Measurements from ENCODE around the gene STX3. TPM values are rescaled to one million over a fixed set of nuclear protein-coding genes. Genes with fewer than 3 reads are reported as not detected.

STX3 gene
- total and polyA plus RNA-seq, 2 of the 13 experiments (the other 11 are each of a cell fraction or from before 2014, with no cell fraction given), result 16.5 to 24.0 TPM

- intact Hi-C loops (cut with micrococcal nuclease; ENCODE audit: unreplicated experiment) (no loop called here), in situ Hi-C loops (cut with HindIII; ENCODE audit: extremely low pct_ligation_motif_present, low pct_unique_long_range_greater_than_20kb) (no loop called here)
- no peak overlapping the region for H3K9ac ChIP-seq (ENCODE audit: insufficient read depth, low read depth, low read length)
- no peak for DNase-seq (ENCODE audit: low spot score)
- H3K4me2 ChIP-seq (ENCODE audit: low read depth, low read length), result no peak overlapping the region
- no peaks in the 10 kb centered on the region for H3K36me3 ChIP-seq (replicated peaks in 1 of 2; ENCODE audit: control insufficient read depth in 1 of 2, insufficient read depth in 2 of 2, low read length in 2 of 2)
- CTCF ChIA-PET (ENCODE audit: low intra/inter-chr PET ratio, low total read pairs), result no interaction called here
- no peak overlapping the region for H3K4me3 ChIP-seq (replicated peaks in 1 of 3; ENCODE audit: insufficient read depth in 1 of 3, low read depth in 2 of 3, low read length in 3 of 3)
- TF ChIP-seq SNRNP70 (IDR thresholded peaks at IDR 0.05; ENCODE audit: low read depth, low read length) (no peak), LCORL (IDR thresholded peaks at IDR 0.05) (peak; percentile 98), LCORL (CRISPR knock-in tag; IDR thresholded peaks at IDR 0.05) (no peak)
- WGBS (ENCODE audit: low lambda C conversion rate), result 31% methylated on average over 12 of the region's 12 CpGs
- H3K27me3 ChIP-seq (ENCODE audit: control insufficient read depth in 1 of 2, insufficient read depth in 2 of 2, low read length in 2 of 2), result no peaks in the 10 kb centered on the region
- POLR2A ChIA-PET, result no interaction called here
- no peak overlapping the region for H3K27ac ChIP-seq (ENCODE audit: extremely low read length, insufficient read depth, low read length)
- ATAC-seq, result no peak
- BruUV-seq (replicated peaks), result no TSS peak
- H2AFZ ChIP-seq (ENCODE audit: low read length), result no peak overlapping the region
- H3K79me2 ChIP-seq (ENCODE audit: insufficient read depth, low read length), result no peaks in the 10 kb centered on the region
- H3K9me3 ChIP-seq (ENCODE audit: low read length), result no peaks in the 10 kb centered on the region
- FAIRE-seq, result no peak
- no peaks in the 10 kb centered on the region for H4K20me1 ChIP-seq (ENCODE audit: insufficient read depth, low read length)
- no peaks in the 10 kb centered on the region for H3K4me1 ChIP-seq (ENCODE audit: insufficient read depth, low read length)
These were observed 87.1 kb downstream of the STX3 start for GRCh38 chr11:59842316-59842715.

- intact Hi-C loops (cut with micrococcal nuclease; ENCODE audit: unreplicated experiment) (no loop called here), in situ Hi-C loops (cut with HindIII; ENCODE audit: extremely low pct_ligation_motif_present, low pct_unique_long_range_greater_than_20kb) (no loop called here)
- Histone ChIP-seq H3K4me1 (ENCODE audit: insufficient read depth, low read length) (no peaks in the 10 kb centered on the region), H3K27ac (ENCODE audit: extremely low read length, insufficient read depth, low read length) (no peak within 1 kb of the TSS), H3K9me3 (ENCODE audit: low read length) (no peaks in the 10 kb centered on the region), H3K36me3 (replicated peaks in 1 of 2; ENCODE audit: control insufficient read depth in 1 of 2, insufficient read depth in 2 of 2, low read length in 2 of 2) (no peaks in the 10 kb centered on the region), H3K27me3 (ENCODE audit: control insufficient read depth in 1 of 2, insufficient read depth in 2 of 2, low read length in 2 of 2) (no peaks in the 10 kb centered on the region), H3K79me2 (ENCODE audit: insufficient read depth, low read length) (no peaks in the 10 kb centered on the region), H4K20me1 (ENCODE audit: insufficient read depth, low read length) (no peaks in the 10 kb centered on the region), H3K9ac (ENCODE audit: insufficient read depth, low read depth, low read length) (no peak within 1 kb of the TSS), H3K4me2 (ENCODE audit: low read depth, low read length) (no peak within 1 kb of the TSS), H2AFZ (ENCODE audit: low read length) (no peak within 1 kb of the TSS), H3K4me3 (replicated peaks in 1 of 3; ENCODE audit: insufficient read depth in 1 of 3, low read depth in 2 of 3, low read length in 3 of 3) (no peak within 1 kb of the TSS)
- ChIA-PET POLR2A (no interaction called here), CTCF (ENCODE audit: low intra/inter-chr PET ratio, low total read pairs) (no interaction called here)
- ATAC-seq, result no peak
- no peak for DNase-seq (ENCODE audit: low spot score)
- no TSS peak for BruUV-seq (replicated peaks)
- TF ChIP-seq TRIM22 (IDR thresholded peaks at IDR 0.05) (no peak), CC2D1A (CRISPR knock-in tag; IDR thresholded peaks at IDR 0.05) (no peak), IRF9 (CRISPR knock-in tag; IDR thresholded peaks at IDR 0.05; ENCODE audit: borderline replicate concordance) (no peak), ZMAT5 (CRISPR knock-in tag; IDR thresholded peaks at IDR 0.05; ENCODE audit: borderline replicate concordance, low read depth) (no peak), RXRA (CRISPR knock-in tag; IDR thresholded peaks at IDR 0.05) (no peak), TFAP4 (IDR thresholded peaks at IDR 0.05; ENCODE audit: borderline replicate concordance, low read depth) (no peak), IRF2 (CRISPR knock-in tag; IDR thresholded peaks at IDR 0.05) (no peak), YEATS2 (CRISPR knock-in tag; IDR thresholded peaks at IDR 0.05; ENCODE audit: borderline replicate concordance) (no peak)
- WGBS (ENCODE audit: low lambda C conversion rate), result 23% methylated on average over 4 of the region's 4 CpGs
- no peak for FAIRE-seq
These were observed 90.2 kb downstream of the STX3 start, which contains the start of gene CBLIF for GRCh38 chr11:59845399-59845798. Gene CBLIF (minus strand): TSS chr11:59845499. CDS start chr11:59845453, 46 bp downstream.
